Activated CD4-positive, alpha-beta T cell treated with anti-CD3 and anti-CD28 coated beads for 1 hour (primary cell): Measurements from ENCODE around the gene RASA4B.
"Not testable (repeated sequence)": the region's sequence is repeated elsewhere in the genome, so short reads cannot be mapped to it uniquely, and the experiment has no call there.

Experiments used
- DNase-seq: peaks from one replicate; pipeline ENCODE4 v3.0.0-alpha.2; 2020

The RASA4B gene

GRCh38 chr7:102517550-102518147 is at the start of gene RASA4B:
Gene RASA4B, minus strand, starts transcription at chr7:102517777. Its CDS starts 67 bp downstream, at chr7:102517710.
- DNase-seq: not testable (repeated sequence)

GRCh38 chr7:102550808-102551422 is 33.3 kb upstream of the RASA4B start, which contains the start of gene SPDYE2:
Gene SPDYE2, plus strand, starts transcription at chr7:102551226. Its CDS starts 2,030 bp downstream, at chr7:102553256.
- not testable (repeated sequence) for DNase-seq

- not testable (repeated sequence) for DNase-seq
Observed at GRCh38 chr7:102546353-102546752, 28.8 kb upstream of the RASA4B start.

- DNase-seq: not testable (repeated sequence)
Observed at GRCh38 chr7:102545288-102545687, 27.7 kb upstream of the RASA4B start.

GRCh38 chr7:102544372-102544771 is 26.8 kb upstream of the RASA4B start:
- DNase-seq: not testable (repeated sequence)

- DNase-seq: not testable (repeated sequence)
Observed at GRCh38 chr7:102543596-102543995, 26.0 kb upstream of the RASA4B start, which contains the start of gene UPK3BL2. Gene UPK3BL2, minus strand, starts transcription at chr7:102543696. Its CDS starts 60 bp downstream, at chr7:102543636.

GRCh38 chr7:102542771-102543170 is 25.2 kb upstream of the RASA4B start:
- not testable (repeated sequence) for DNase-seq

GRCh38 chr7:102542083-102542482 is 24.5 kb upstream of the RASA4B start:
- not testable (repeated sequence) for DNase-seq

GRCh38 chr7:102540604-102541003 is 23.0 kb upstream of the RASA4B start:
- not testable (repeated sequence) for DNase-seq

GRCh38 chr7:102535062-102535615 is 17.6 kb upstream of the RASA4B start:
- DNase-seq: not testable (repeated sequence)

- not testable (repeated sequence) for DNase-seq
Observed at GRCh38 chr7:102532127-102532526, 14.6 kb upstream of the RASA4B start.

- DNase-seq: not testable (repeated sequence)
Observed at GRCh38 chr7:102531583-102531982, 14.0 kb upstream of the RASA4B start.

GRCh38 chr7:102527822-102528793 is 10.5 kb upstream of the RASA4B start:
- not testable (repeated sequence) for DNase-seq

- not testable (repeated sequence) for DNase-seq
Observed at GRCh38 chr7:102527182-102527581, 9.6 kb upstream of the RASA4B start.

- not testable (repeated sequence) for DNase-seq
Observed at GRCh38 chr7:102524803-102525202, 7.2 kb upstream of the RASA4B start.

GRCh38 chr7:102520797-102521196 is 3.2 kb upstream of the RASA4B start:
- not testable (repeated sequence) for DNase-seq

GRCh38 chr7:102516951-102517350 is 626 bp downstream of the RASA4B start:
- not testable (repeated sequence) for DNase-seq

GRCh38 chr7:102515889-102516288 is 1.7 kb downstream of the RASA4B start:
- not testable (repeated sequence) for DNase-seq

GRCh38 chr7:102514881-102515721 is 2.5 kb downstream of the RASA4B start:
- not testable (repeated sequence) for DNase-seq

GRCh38 chr7:102512642-102513221 is 4.8 kb downstream of the RASA4B start:
- DNase-seq: not testable (repeated sequence)

- not testable (repeated sequence) for DNase-seq
Observed at GRCh38 chr7:102511860-102512522, 5.6 kb downstream of the RASA4B start.
